Neural cell (in vitro differentiated cells): ENCODE results near the gene GAA. TPM values are rescaled to one million over a fixed set of nuclear protein-coding genes. Genes with fewer than 3 reads are reported as not detected.

Experiments used
- H2AFZ ChIP-seq: fragments of 200-600, 300-800 bp; sonication (generic), shearing (Covaris generic); 2 replicates; pipeline ENCODE4 v1.6.0; 2014; ENCODE audit warnings: low read depth, mild to moderate bottlenecking, antibody characterized with exemption, low read length, moderate library complexity
- H3F3A ChIP-seq: fragments of 200-600 bp; shearing (Covaris generic); 2 replicates; pipeline ENCODE4 v1.6.1; 2016; ENCODE audit warnings: mild to moderate bottlenecking, moderate library complexity, mixed read lengths, antibody characterized with exemption, low read length; ENCODE audit not compliant: insufficient read depth, poor library complexity, severe bottlenecking
- H3K27ac ChIP-seq: fragments of 200-600, 300-800 bp; sonication (generic), shearing (Covaris generic); 2 replicates; pipeline ENCODE4 v1.5.1; 2014; ENCODE audit warnings: mild to moderate bottlenecking, low read length, moderate library complexity
- H3K27me3 ChIP-seq: fragments of 300-800, 200-600 bp; sonication (generic), shearing (Covaris generic); 2 replicates; pipeline ENCODE4 v1.6.0; 2014; ENCODE audit warnings: mild to moderate bottlenecking, low read depth, low read length, moderate library complexity; ENCODE audit not compliant: insufficient read depth
- H3K36me3 ChIP-seq: fragments of 300-800, 200-600 bp; sonication (generic), shearing (Covaris generic); 2 replicates; pipeline ENCODE4 v1.5.1; 2014; ENCODE audit warnings: mild to moderate bottlenecking, antibody characterized with exemption, low read length, moderate library complexity; ENCODE audit not compliant: insufficient read depth
- H3K4me2 ChIP-seq: fragments of 300-800, 200-600 bp; sonication (generic), shearing (Covaris generic); 2 replicates; pipeline ENCODE4 v1.6.0; 2014; ENCODE audit warnings: mild to moderate bottlenecking, low read length
- H3K4me3 ChIP-seq: fragments of 300-800, 200-600 bp; sonication (generic), shearing (Covaris generic); 2 replicates; pipeline ENCODE4 v1.5.1; 2014; ENCODE audit warnings: mild to moderate bottlenecking, low read length, moderate library complexity
- H3K79me2 ChIP-seq: fragments of 200-600 bp; shearing (Covaris generic); replicated peaks from 2 replicates; pipeline ENCODE4 v1.6.0; 2014; ENCODE audit warnings: mild to moderate bottlenecking, low read length, moderate library complexity; ENCODE audit not compliant: insufficient read depth
- H3K9ac ChIP-seq: fragments of 300-800, 200-600 bp; sonication (generic), shearing (Covaris generic); 2 replicates; pipeline ENCODE4 v1.6.1; 2016; ENCODE audit warnings: mild to moderate bottlenecking, low read length, mixed read lengths
- H3K9me2 ChIP-seq: fragments of 200-600 bp; shearing (Covaris generic); 2 replicates; pipeline ENCODE4 v1.6.1; 2016; ENCODE audit warnings: mild to moderate bottlenecking, low read length, mixed read lengths; ENCODE audit not compliant: insufficient read depth
- H3K9me3 ChIP-seq: fragments of 200-600, 300-800 bp; sonication (generic), shearing (Covaris generic); 2 replicates; pipeline ENCODE4 v1.6.1; 2016; ENCODE audit warnings: mild to moderate bottlenecking, mixed run types, low read length, moderate library complexity, mixed read lengths
- H4K20me1 ChIP-seq: fragments of 200-600 bp; shearing (Covaris generic); 2 replicates; pipeline ENCODE4 v1.6.1; 2016; ENCODE audit warnings: mild to moderate bottlenecking, mixed run types; ENCODE audit not compliant: insufficient read depth
- EP300 ChIP-seq: fragments of 450-650 bp; conservative IDR thresholded peaks from 2 replicates; pipeline ENCODE4 v1.6.1; 2014; ENCODE audit warnings: antibody characterized with exemption, mild to moderate bottlenecking, moderate library complexity; ENCODE audit not compliant: poor library complexity, severe bottlenecking
- EZH2 ChIP-seq: fragments of 200-600, 300-800 bp; shearing (Covaris generic), sonication (generic); IDR thresholded peaks from 2 replicates; pipeline ENCODE4 v1.6.1; 2014; ENCODE audit warnings: antibody characterized with exemption, low read length, borderline replicate concordance, mild to moderate bottlenecking; ENCODE audit not compliant: insufficient read depth, poor library complexity, severe bottlenecking
- MXI1 ChIP-seq: fragments of 450-650 bp; conservative IDR thresholded peaks from 2 replicates; pipeline ENCODE4 v1.6.1; 2014; ENCODE audit warnings: antibody characterized with exemption, mild to moderate bottlenecking; ENCODE audit not compliant: poor library complexity, severe bottlenecking
- POLR2AphosphoS5 ChIP-seq: IDR thresholded peaks from 2 replicates; pipeline ENCODE4 v1.6.1; 2012
- RAD21 ChIP-seq: fragments of 450-650 bp; conservative IDR thresholded peaks from 2 replicates; pipeline ENCODE4 v1.6.1; 2014; ENCODE audit warnings: antibody characterized with exemption, mild to moderate bottlenecking, moderate library complexity
- SMC3 ChIP-seq: fragments of 450-650 bp; conservative IDR thresholded peaks from 2 replicates; pipeline ENCODE4 v1.6.1; 2014; ENCODE audit warnings: antibody characterized with exemption, mild to moderate bottlenecking, moderate library complexity; ENCODE audit not compliant: poor library complexity
- TAF1 ChIP-seq: IDR thresholded peaks from 2 replicates; pipeline ENCODE4 v1.6.1; 2012; ENCODE audit warnings: low read depth
- polyA plus RNA-seq: library from polyadenylated mRNA; depleted of rRNA; stranded (reverse); fragments of >200 nt; gene quantifications from 2 replicates; pipeline ENCODE4 v1.2.3, GENCODE V29; 2014
- TF ChIP-seq, protein P1 (sequence below): IDR thresholded peaks from 2 replicates; pipeline ENCODE4 v1.6.1; 2012; ENCODE audit warnings: borderline replicate concordance
- TF ChIP-seq, protein P2 (sequence below): fragments of 450-650 bp; IDR thresholded peaks from 2 replicates; pipeline ENCODE4 v1.5.1; 2014; ENCODE audit warnings: antibody characterized with exemption, mild to moderate bottlenecking, moderate library complexity; ENCODE audit not compliant: poor library complexity, severe bottlenecking

The GAA gene
- polyA plus RNA-seq, 1 donor from 2014 or later: 58.9 TPM

DNA sequence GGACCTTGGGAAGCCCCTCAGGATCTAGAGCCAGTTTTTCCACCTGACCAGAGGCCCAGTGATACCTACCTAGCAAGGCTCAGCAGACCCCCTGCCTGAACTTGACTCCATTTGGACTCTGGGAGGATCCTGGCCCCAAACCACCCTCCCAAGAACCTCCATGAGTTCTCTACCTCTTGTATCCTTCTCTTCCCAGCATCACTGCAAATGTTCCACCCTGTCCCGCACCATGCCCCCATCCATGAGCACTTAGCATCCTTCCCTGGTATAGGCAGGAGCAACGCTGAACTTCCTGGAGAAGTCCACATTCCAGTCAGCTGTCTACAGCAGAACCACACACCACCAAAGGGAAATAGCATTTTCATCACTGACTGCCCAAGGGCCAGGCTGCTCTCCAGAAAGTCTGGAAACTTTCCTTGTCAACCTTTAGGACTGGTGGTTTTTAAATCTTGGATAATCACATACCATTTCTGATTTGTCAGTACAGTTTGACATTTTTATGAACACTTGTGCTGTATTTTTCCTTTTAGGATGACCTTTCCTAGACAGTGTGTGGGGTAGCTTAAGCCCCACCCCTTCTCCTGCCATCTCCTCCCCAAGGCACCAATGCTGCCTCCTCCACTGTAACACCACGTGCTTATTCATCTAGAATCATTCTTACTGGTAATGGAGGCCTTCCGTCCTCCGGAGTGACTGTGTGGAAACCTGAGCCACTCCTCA, 31.7 kb downstream of the GAA start:
- peaks cover 8% of the 10 kb centered on the region for H3K36me3 ChIP-seq
- H3K79me2 ChIP-seq: no peaks in the 10 kb centered on the region
- no peaks in the 10 kb centered on the region for H3F3A ChIP-seq

DNA sequence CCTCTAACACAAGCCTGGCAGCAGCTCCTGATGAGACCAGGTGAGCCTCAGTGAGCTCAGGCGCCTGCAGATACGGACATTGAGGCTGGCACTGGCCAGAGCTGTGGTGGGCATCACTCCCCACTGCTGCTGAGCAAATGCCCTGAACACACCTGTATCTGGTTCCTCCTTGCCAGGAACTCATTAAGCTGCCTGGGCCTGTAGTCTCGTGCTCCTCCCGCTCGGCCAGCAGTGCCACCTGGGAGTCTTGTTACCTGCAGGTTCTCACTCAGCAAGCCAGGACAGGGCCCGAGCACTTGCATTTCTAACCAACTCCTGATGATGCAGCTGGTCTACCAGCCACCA, 32.2 kb downstream of the GAA start:
- TF ChIP-seq, protein P1, sequence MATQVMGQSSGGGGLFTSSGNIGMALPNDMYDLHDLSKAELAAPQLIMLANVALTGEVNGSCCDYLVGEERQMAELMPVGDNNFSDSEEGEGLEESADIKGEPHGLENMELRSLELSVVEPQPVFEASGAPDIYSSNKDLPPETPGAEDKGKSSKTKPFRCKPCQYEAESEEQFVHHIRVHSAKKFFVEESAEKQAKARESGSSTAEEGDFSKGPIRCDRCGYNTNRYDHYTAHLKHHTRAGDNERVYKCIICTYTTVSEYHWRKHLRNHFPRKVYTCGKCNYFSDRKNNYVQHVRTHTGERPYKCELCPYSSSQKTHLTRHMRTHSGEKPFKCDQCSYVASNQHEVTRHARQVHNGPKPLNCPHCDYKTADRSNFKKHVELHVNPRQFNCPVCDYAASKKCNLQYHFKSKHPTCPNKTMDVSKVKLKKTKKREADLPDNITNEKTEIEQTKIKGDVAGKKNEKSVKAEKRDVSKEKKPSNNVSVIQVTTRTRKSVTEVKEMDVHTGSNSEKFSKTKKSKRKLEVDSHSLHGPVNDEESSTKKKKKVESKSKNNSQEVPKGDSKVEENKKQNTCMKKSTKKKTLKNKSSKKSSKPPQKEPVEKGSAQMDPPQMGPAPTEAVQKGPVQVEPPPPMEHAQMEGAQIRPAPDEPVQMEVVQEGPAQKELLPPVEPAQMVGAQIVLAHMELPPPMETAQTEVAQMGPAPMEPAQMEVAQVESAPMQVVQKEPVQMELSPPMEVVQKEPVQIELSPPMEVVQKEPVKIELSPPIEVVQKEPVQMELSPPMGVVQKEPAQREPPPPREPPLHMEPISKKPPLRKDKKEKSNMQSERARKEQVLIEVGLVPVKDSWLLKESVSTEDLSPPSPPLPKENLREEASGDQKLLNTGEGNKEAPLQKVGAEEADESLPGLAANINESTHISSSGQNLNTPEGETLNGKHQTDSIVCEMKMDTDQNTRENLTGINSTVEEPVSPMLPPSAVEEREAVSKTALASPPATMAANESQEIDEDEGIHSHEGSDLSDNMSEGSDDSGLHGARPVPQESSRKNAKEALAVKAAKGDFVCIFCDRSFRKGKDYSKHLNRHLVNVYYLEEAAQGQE: no peak
- TF ChIP-seq SMC3 (no peak), POLR2AphosphoS5 (no peak), TAF1 (no peak), EP300 (no peak), RAD21 (no peak), MXI1 (no peak), EZH2 (no peak)
- TF ChIP-seq, protein P2, sequence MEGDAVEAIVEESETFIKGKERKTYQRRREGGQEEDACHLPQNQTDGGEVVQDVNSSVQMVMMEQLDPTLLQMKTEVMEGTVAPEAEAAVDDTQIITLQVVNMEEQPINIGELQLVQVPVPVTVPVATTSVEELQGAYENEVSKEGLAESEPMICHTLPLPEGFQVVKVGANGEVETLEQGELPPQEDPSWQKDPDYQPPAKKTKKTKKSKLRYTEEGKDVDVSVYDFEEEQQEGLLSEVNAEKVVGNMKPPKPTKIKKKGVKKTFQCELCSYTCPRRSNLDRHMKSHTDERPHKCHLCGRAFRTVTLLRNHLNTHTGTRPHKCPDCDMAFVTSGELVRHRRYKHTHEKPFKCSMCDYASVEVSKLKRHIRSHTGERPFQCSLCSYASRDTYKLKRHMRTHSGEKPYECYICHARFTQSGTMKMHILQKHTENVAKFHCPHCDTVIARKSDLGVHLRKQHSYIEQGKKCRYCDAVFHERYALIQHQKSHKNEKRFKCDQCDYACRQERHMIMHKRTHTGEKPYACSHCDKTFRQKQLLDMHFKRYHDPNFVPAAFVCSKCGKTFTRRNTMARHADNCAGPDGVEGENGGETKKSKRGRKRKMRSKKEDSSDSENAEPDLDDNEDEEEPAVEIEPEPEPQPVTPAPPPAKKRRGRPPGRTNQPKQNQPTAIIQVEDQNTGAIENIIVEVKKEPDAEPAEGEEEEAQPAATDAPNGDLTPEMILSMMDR: no peak
- Histone ChIP-seq H2AFZ (no peak overlapping the region), H3K9ac (no peak overlapping the region), H3F3A (no peaks in the 10 kb centered on the region), H3K9me2 (no peaks in the 10 kb centered on the region), H3K27me3 (no peaks in the 10 kb centered on the region), H3K27ac (no peak overlapping the region), H3K79me2 (no peaks in the 10 kb centered on the region), H4K20me1 (no peaks in the 10 kb centered on the region), H3K9me3 (no peaks in the 10 kb centered on the region), H3K36me3 (peaks cover 8% of the 10 kb centered on the region), H3K4me3 (no peak overlapping the region), H3K4me2 (no peak overlapping the region)

More for the DNA sequence above, 31.7 kb downstream of the GAA start:
- H3K9me3 ChIP-seq: no peaks in the 10 kb centered on the region
- no peak overlapping the region for H2AFZ ChIP-seq
- no peaks in the 10 kb centered on the region for H3K9me2 ChIP-seq
- H3K27me3 ChIP-seq: no peaks in the 10 kb centered on the region
- H4K20me1 ChIP-seq: no peaks in the 10 kb centered on the region
- no peak overlapping the region for H3K4me3 ChIP-seq
- no peak overlapping the region for H3K27ac ChIP-seq
- no peak overlapping the region for H3K9ac ChIP-seq
- TF ChIP-seq, protein P1: no peak
- no peak for TF ChIP-seq POLR2AphosphoS5
- no peak for TF ChIP-seq MXI1
- TF ChIP-seq, protein P2: no peak
- no peak for TF ChIP-seq EP300
- no peak overlapping the region for H3K4me2 ChIP-seq
